ENCODE results near the gene EFS. TPM values are rescaled to one million over a fixed set of nuclear protein-coding genes. Genes with fewer than 3 reads are reported as not detected.

Gene EFS
- polyA plus RNA-seq, 1 experiment, result 2.7 TPM

DNA sequence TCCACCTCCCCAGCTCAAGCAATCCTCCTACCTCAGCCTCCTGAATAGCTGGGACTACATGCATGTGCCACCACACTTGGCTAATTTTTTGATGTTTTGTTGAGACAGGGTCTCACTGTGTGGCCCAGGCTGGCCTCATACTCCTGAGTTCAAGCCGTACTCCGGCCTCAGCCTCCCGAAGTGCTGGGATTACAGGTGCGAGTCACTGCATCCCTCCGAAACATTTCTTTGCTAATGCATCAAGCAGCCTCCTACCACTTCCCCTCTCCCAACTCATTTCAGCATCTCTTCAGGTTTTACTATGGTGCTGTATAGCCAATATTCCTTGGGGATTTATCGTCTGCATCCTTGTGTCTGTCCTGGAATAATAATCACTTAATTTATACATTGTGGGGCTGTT is 10.0 kb downstream of the EFS start:
- CTCF ChIA-PET, result interaction anchor here (0.9 to 1.3 kb wide), 4 partner anchors 26 to 76 kb away, joined by 3 read pairs; partner anchors contain the start of gene PABPN1
- POLR2A ChIA-PET, result no interaction called here
- H3K4me3 ChIP-seq (ENCODE audit: low read depth, low read length), result no peak overlapping the region
- H3K36me3 ChIP-seq (ENCODE audit: control insufficient read depth, insufficient read depth, low read length), result peaks cover 3% of the 10 kb centered on the region
- no peak for DNase-seq (ENCODE audit: low read depth)
- H3K27me3 ChIP-seq (ENCODE audit: control insufficient read depth, insufficient read depth, low read length), result peaks cover 1% of the 10 kb centered on the region; the same call in 1 of the 2 replicates
- no peak for TF ChIP-seq CTCF (IDR thresholded peaks at IDR 0.05; ENCODE audit: insufficient read depth, low read depth, low read length)

- H3K4me3 ChIP-seq (ENCODE audit: low read depth, low read length), result no peak overlapping the region
- ChIA-PET POLR2A (no interaction called here), CTCF (interaction anchor here (0.7 to 1.9 kb wide), 6 partner anchors 10 to 33 kb away, joined by 3 to 15 read pairs (median 3); partner anchors contain the start of gene PABPN1)
- TF ChIP-seq CTCF (IDR thresholded peaks at IDR 0.05; ENCODE audit: insufficient read depth, low read depth, low read length), result no peak
- peaks cover 1% of the 10 kb centered on the region; the same call in 1 of the 2 replicates for H3K27me3 ChIP-seq (ENCODE audit: control insufficient read depth, insufficient read depth, low read length)
- no peaks in the 10 kb centered on the region for H3K36me3 ChIP-seq (ENCODE audit: control insufficient read depth, insufficient read depth, low read length)
- no peak for DNase-seq (ENCODE audit: low read depth)
Observed at GRCh38 chr14:23353433-23353780, 11.6 kb downstream of the EFS start.

GRCh38 chr14:23352506-23353432 is 12.2 kb downstream of the EFS start, which contains the start of gene SLC22A17:
SLC22A17 (minus strand) TSS chr14:23352887.
- ChIA-PET CTCF (interaction anchor here (0.5 to 1.9 kb wide), 7 partner anchors 15 to 384 kb away, joined by 3 to 15 read pairs (median 3); partner anchors contain the start of gene IL25), POLR2A (interaction anchor here (0.6 to 0.8 kb wide), 3 partner anchors 11 to 31 kb away, joined by 3 read pairs; no protein-coding TSS in a partner anchor)

DNA sequence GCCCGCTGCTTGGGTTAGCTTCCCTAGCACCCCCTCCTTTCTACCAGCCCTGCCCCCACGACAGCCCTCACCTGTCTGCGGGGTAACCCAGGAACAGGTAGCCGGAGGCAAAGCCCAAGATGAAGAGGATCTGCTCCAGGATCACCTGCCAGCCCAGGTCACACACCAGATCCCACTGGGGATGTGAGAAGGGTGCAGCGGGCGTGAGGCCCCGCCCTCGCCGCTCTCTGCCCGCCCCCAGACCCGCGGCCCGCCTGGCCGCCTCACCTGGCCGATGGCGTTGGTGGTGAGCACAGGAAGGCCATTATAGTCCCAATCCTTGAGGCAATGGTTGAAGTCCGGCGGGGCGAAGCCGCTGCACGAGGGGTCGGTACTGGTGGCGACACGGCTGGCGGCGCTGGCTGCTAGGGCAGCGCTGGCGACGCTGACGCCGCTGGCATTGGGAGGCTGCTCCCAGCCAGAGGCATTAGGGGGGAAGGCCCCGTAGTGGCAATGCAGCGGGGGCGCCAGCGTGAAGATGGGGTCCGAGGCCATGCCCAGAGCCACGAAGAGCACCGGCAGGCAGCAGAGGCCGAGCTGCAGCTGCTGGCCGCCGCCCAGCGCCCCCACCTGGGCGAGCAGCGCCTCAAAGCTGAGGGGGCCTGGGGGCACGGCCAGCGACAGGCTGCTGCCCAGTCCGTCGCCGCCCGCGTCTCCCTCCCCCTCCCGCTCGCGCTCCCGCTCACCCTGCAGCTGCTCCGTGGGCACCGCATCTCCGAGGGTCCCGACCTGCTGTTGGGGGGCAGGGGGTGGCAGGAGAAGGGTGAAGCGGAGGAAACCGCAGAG is 13.1 kb downstream of the EFS start:
- DNase-seq (ENCODE audit: low read depth), result no peak
- ChIA-PET POLR2A (interaction anchor here (0.6 to 0.8 kb wide), 3 partner anchors 12 to 30 kb away, joined by 3 read pairs; no protein-coding TSS in a partner anchor), CTCF (interaction anchor here (0.7 to 1.9 kb wide), 4 partner anchors 18 to 30 kb away, joined by 3 to 15 read pairs (median 3); partner anchors contain the start of gene IL25)
- Histone ChIP-seq H3K36me3 (ENCODE audit: control insufficient read depth, insufficient read depth, low read length) (no peaks in the 10 kb centered on the region), H3K27me3 (ENCODE audit: control insufficient read depth, insufficient read depth, low read length) (peaks cover 1% of the 10 kb centered on the region; the same call in 1 of the 2 replicates), H3K4me3 (ENCODE audit: low read depth, low read length) (peak overlapping the region; percentile 74)
- TF ChIP-seq CTCF (IDR thresholded peaks at IDR 0.05; ENCODE audit: insufficient read depth, low read depth, low read length), result no peak

More at GRCh38 chr14:23352506-23353432, 12.2 kb downstream of the EFS start, which contains the start of gene SLC22A17:
- Histone ChIP-seq H3K4me3 (ENCODE audit: low read depth, low read length) (peak within 1 kb of the TSS; percentile 74), H3K36me3 (ENCODE audit: control insufficient read depth, insufficient read depth, low read length) (no peaks in the 10 kb centered on the region), H3K27me3 (ENCODE audit: control insufficient read depth, insufficient read depth, low read length) (peaks cover 1% of the 10 kb centered on the region; the same call in 1 of the 2 replicates)
- TF ChIP-seq CTCF (IDR thresholded peaks at IDR 0.05; ENCODE audit: insufficient read depth, low read depth, low read length), result 0 out of 2 replicates have a peak, but pooled peaks have one; percentile 33
- DNase-seq (ENCODE audit: low read depth), result peak; percentile 33
